Left lung (tissue), 10 donors: ENCODE results near the gene PIAS1. TPM values are rescaled to one million over a fixed set of nuclear protein-coding genes. Genes with fewer than 3 reads are reported as not detected.
A peak's percentile ranks its signal among the peaks of the same experiment; 100 is the strongest.

Experiments
- ATAC-seq: fragments of 200-7000 bp; cut with Tn5 transposase; one replicate; pipeline ENCODE4 v1.9.1; 2020; ENCODE audit warnings: moderate library complexity
- DNase-seq, 4 donors: peaks; one replicate each; pipeline ENCODE4 v3.0.0-alpha.2; 2013 to 2020
- H3K27ac ChIP-seq, 2 donors: fragments of 200-600 bp; sonication (generic) in 1 of 2; one replicate each; pipeline versions ENCODE4 v1.5.0 to v1.8.0; 2020 to 2021
- H3K27me3 ChIP-seq, 2 donors: fragments of 200-600 bp; sonication (generic) in 1 of 2; one replicate each; pipeline versions ENCODE4 v1.5.0 to v1.8.0; 2020 to 2021
- H3K36me3 ChIP-seq, 2 donors: fragments of 200-600 bp; sonication (generic) in 1 of 2; one replicate each; pipeline versions ENCODE4 v1.5.0 to v1.8.0; 2020 to 2021
- H3K4me1 ChIP-seq, 2 donors: fragments of 200-600 bp; one replicate each; pipeline ENCODE4 v1.8.0; 2021
- H3K4me3 ChIP-seq, 2 donors: fragments of 200-600 bp; sonication (generic) in 1 of 2; one replicate each; pipeline versions ENCODE4 v1.5.0 to v1.8.0; 2020 to 2021; ENCODE audit warnings: mild to moderate bottlenecking in 1 of 2
- H3K9me3 ChIP-seq, 2 donors: fragments of 200-600 bp; sonication (generic) in 1 of 2; one replicate each; pipeline versions ENCODE4 v1.5.0 to v1.8.0; 2020 to 2021
- CTCF ChIP-seq, 2 donors: fragments of 200-600 bp; sonication (generic) in 1 of 2; IDR thresholded peaks; one replicate each; pipeline versions ENCODE4 v1.5.0 to v1.8.0; 2021; ENCODE audit warnings: antibody characterized with exemption in 2 of 2
- intact Hi-C, 2 donors: fragments of 100-400 bp; cut with DNase I; formaldehyde crosslinking; loops; one replicate each; pipeline versions ENCODE4 v1.11.2 to v1.14.2; 2022
- polyA plus RNA-seq, 6 donors: library from polyadenylated mRNA; unstranded; fragments of 120-200 nt; gene quantifications; one replicate each; pipeline ENCODE4 v1.2.1, GENCODE V29; 2013; ENCODE audit not compliant: insufficient read length in 6 of 6
- total RNA-seq, 2 donors: library from RNA; stranded (reverse); fragmentation: NEBNext Ultra II Directional; extraction: Animal tissue kit (Norgen Biotek cat#: 25700); gene quantifications; one replicate each; pipeline ENCODE4 v1.2.1, GENCODE V29; 2021
- donor health status: DM: no; HTN: yes; CAD: no.
- donor health status: DM: no; HTN: no; CAD: no.

The PIAS1 gene
- total and polyA plus RNA-seq, 8 donors: 44.9 to 71.4 (median 63.3) TPM

GRCh38 chr15:68204776-68205557, 150.9 kb downstream of the PIAS1 start, which contains the start of gene CALML4:
TSS of gene CALML4 (minus strand) at chr15:68205332. CDS start at chr15:68205247, 85 bp downstream.
- no peaks in the 10 kb centered on the region for H3K27me3 ChIP-seq
- TF ChIP-seq CTCF (IDR thresholded peaks at IDR 0.05): no peak
- intact Hi-C loops: no loop called here
- peak within 1 kb of the TSS; percentile 65 to 76 for H3K27ac ChIP-seq
- H3K4me1 ChIP-seq: peaks cover 9 to 58% of the 10 kb centered on the region in 2 donors
- peak within 1 kb of the TSS in 1 of 2 donors; percentile 41 for H3K4me3 ChIP-seq
- H3K9me3 ChIP-seq: no peaks in the 10 kb centered on the region
- ATAC-seq (peak; percentile 72), DNase-seq (peak; percentile 37 to 84 (median 71))
- H3K36me3 ChIP-seq: no peaks in the 10 kb centered on the region

- DNase-seq: no peak
- intact Hi-C loops: no loop called here
These were observed 151.4 kb downstream of the PIAS1 start for GRCh38 chr15:68205558-68205944.

GRCh38 chr15:68205954-68206539, 151.9 kb downstream of the PIAS1 start:
- peaks cover 9 to 68% of the 10 kb centered on the region in 2 donors for H3K4me1 ChIP-seq
- ATAC-seq: peak; percentile 82
- peak overlapping the region in 1 of 2 donors; percentile 41 for H3K4me3 ChIP-seq

More at GRCh38 chr15:68205558-68205944, 151.4 kb downstream of the PIAS1 start:
- H3K4me3 ChIP-seq: peak overlapping the region in 1 of 2 donors; percentile 41
- TF ChIP-seq CTCF (IDR thresholded peaks at IDR 0.05): no peak
- peak overlapping the region; percentile 65 to 76 for H3K27ac ChIP-seq
- H3K4me1 ChIP-seq: peaks cover 9 to 63% of the 10 kb centered on the region in 2 donors
- no peak for ATAC-seq
- H3K36me3 ChIP-seq: no peaks in the 10 kb centered on the region
- no peaks in the 10 kb centered on the region for H3K27me3 ChIP-seq
- no peaks in the 10 kb centered on the region for H3K9me3 ChIP-seq

GRCh38 chr15:68206711-68207151, 152.6 kb downstream of the PIAS1 start:
- no peaks in the 10 kb centered on the region for H3K27me3 ChIP-seq
- no peaks in the 10 kb centered on the region for H3K36me3 ChIP-seq
- H3K4me3 ChIP-seq: no peak overlapping the region
- H3K4me1 ChIP-seq: peaks cover 9 to 69% of the 10 kb centered on the region in 2 donors
- DNase-seq: no peak
- no peak for ATAC-seq
- TF ChIP-seq CTCF (IDR thresholded peaks at IDR 0.05): no peak
- H3K27ac ChIP-seq: peak overlapping the region in 1 of 2 donors; percentile 76
- intact Hi-C loops: no loop called here
- H3K9me3 ChIP-seq: no peaks in the 10 kb centered on the region

More at GRCh38 chr15:68205954-68206539, 151.9 kb downstream of the PIAS1 start:
- H3K27ac ChIP-seq: peak overlapping the region; percentile 65 to 76
- intact Hi-C loops: no loop called here
- TF ChIP-seq CTCF (IDR thresholded peaks at IDR 0.05): no peak
- no peaks in the 10 kb centered on the region for H3K9me3 ChIP-seq
- DNase-seq: peak in 3 of 4 donors; percentile 72 to 91 (median 87)
- no peaks in the 10 kb centered on the region for H3K27me3 ChIP-seq
- no peaks in the 10 kb centered on the region for H3K36me3 ChIP-seq
